HT-29 (cell line): ENCODE measurements around the gene FBXL13. TPM values are rescaled to one million over a fixed set of nuclear protein-coding genes. Genes with fewer than 3 reads are reported as not detected.
"Not testable (repeated sequence)": the region's sequence is repeated elsewhere in the genome, so short reads cannot be mapped to it uniquely, and the experiment has no call there.

Source experiments
- DNase-seq: peaks from one replicate; pipeline ENCODE4 v3.0.0-alpha.2; 2015; ENCODE audit warnings: low spot score
- total RNA-seq: library from RNA; depleted of rRNA; stranded (reverse); fragments of >200 nt; shearing (Covaris generic); gene quantifications from 2 replicates; pipeline ENCODE4 v1.2.3, GENCODE V29; 2014

FBXL13 gene
- total RNA-seq, 1 experiment from 2014 or later, result 0.48 TPM

GRCh38 chr7:102821994-102822747 lies 252.4 kb downstream of the FBXL13 start:
- DNase-seq, result no peak

- no peak for DNase-seq
These were observed 255.4 kb downstream of the FBXL13 start for GRCh38 chr7:102819151-102819550.

- DNase-seq, result no peak
These were observed 256.7 kb downstream of the FBXL13 start for GRCh38 chr7:102817616-102818573.

GRCh38 chr7:102814025-102814471 lies 260.5 kb downstream of the FBXL13 start:
- DNase-seq, result no peak

GRCh38 chr7:102813191-102814024 lies 261.2 kb downstream of the FBXL13 start:
- no peak for DNase-seq

GRCh38 chr7:102811942-102812678 lies 262.5 kb downstream of the FBXL13 start:
- no peak for DNase-seq

GRCh38 chr7:102810916-102811315 lies 263.7 kb downstream of the FBXL13 start:
- DNase-seq, result no peak

- no peak for DNase-seq
These were observed 268.0 kb downstream of the FBXL13 start for GRCh38 chr7:102806613-102807012.

GRCh38 chr7:102795987-102796595 lies 278.5 kb downstream of the FBXL13 start:
- DNase-seq, result not testable (repeated sequence)

- DNase-seq, result not testable (repeated sequence)
These were observed 280.0 kb downstream of the FBXL13 start for GRCh38 chr7:102794567-102794966.

- not testable (repeated sequence) for DNase-seq
These were observed 282.8 kb downstream of the FBXL13 start for GRCh38 chr7:102791831-102792230.

GRCh38 chr7:102791367-102791766 lies 283.2 kb downstream of the FBXL13 start:
- not testable (repeated sequence) for DNase-seq

- DNase-seq, result not testable (repeated sequence)
These were observed 284.1 kb downstream of the FBXL13 start for GRCh38 chr7:102790364-102791100.

GRCh38 chr7:102788770-102789169 lies 285.8 kb downstream of the FBXL13 start:
- not testable (repeated sequence) for DNase-seq

- DNase-seq, result not testable (repeated sequence)
These were observed 293.7 kb downstream of the FBXL13 start for GRCh38 chr7:102780926-102781325.

GRCh38 chr7:102778663-102779062 lies 295.9 kb downstream of the FBXL13 start:
- not testable (repeated sequence) for DNase-seq

- not testable (repeated sequence) for DNase-seq
These were observed 298.4 kb downstream of the FBXL13 start for GRCh38 chr7:102776217-102776616.

- not testable (repeated sequence) for DNase-seq
These were observed 304.1 kb downstream of the FBXL13 start for GRCh38 chr7:102770467-102770866.

- not testable (repeated sequence) for DNase-seq
These were observed 304.9 kb downstream of the FBXL13 start for GRCh38 chr7:102769657-102770192.
